OCI-M2 (cell line): ENCODE results near the gene HOXD12.

Experiments used
- DNase-seq: peaks from one replicate; lab custom pipeline; 2025; ENCODE audit not compliant: unreplicated experiment; lab: John Stamatoyannopoulos, UW

The HOXD12 gene

DNA sequence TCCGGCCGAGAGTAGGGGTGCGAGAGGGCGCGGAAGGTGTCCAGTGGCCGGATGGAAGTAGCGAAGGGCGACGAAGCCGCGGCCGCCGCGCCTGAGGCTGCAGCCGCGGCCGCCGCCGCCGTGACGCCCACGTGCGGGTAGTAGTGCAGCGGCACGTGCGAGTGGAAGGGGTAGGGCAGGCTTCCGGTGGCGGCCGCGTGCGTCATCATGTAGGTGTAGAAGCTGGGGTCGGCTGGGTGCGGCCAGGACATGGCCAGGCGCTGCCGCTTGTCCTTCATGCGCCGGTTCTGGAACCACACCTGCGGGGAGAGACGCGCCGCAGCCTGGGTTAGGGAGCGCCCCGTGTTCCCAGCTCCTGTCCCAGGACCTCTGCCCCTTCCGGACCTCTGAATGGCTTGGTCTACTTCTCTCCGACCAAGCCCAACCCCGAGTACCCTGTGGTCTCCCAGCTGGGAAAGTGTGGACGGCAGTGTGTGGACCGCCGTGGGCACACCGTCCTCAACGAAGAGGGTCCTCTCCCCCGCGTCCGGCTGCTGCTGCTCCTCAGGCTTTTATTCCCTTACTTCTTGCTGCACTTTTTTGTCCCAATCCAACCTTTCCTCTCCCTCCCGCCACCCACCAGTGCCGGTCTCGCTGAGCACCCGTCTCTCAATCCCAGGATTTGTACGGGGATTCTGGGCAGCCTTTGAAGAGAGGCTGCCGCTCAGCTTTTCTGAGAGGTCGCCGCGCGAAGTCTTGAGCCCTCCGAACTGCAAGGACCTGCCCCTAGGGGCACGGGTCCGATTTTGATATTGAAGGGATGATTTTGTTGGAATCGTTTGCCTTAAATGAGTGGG is 18.8 kb upstream of the HOXD12 start:
- no peak for DNase-seq

GRCh38 chr2:176081376-176081836 is 18.2 kb upstream of the HOXD12 start:
- DNase-seq: no peak

GRCh38 chr2:176081837-176082524 is 17.6 kb upstream of the HOXD12 start:
- DNase-seq: no peak

DNA sequence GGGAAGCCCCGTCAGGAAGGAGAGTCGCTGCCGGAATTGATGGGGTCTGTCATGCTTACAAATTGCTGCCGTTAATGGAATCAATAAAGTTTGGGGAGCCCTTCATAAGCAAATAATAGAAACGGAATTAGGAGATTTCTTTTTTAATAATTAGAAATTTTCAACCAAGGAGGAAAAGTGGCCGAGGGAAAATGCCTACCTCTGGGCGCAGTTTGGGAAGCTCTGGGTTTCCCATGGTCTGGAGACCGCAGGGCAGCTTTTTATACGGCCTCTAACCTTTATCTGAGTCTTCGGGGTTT is 17.1 kb upstream of the HOXD12 start:
- DNase-seq: no peak

DNA sequence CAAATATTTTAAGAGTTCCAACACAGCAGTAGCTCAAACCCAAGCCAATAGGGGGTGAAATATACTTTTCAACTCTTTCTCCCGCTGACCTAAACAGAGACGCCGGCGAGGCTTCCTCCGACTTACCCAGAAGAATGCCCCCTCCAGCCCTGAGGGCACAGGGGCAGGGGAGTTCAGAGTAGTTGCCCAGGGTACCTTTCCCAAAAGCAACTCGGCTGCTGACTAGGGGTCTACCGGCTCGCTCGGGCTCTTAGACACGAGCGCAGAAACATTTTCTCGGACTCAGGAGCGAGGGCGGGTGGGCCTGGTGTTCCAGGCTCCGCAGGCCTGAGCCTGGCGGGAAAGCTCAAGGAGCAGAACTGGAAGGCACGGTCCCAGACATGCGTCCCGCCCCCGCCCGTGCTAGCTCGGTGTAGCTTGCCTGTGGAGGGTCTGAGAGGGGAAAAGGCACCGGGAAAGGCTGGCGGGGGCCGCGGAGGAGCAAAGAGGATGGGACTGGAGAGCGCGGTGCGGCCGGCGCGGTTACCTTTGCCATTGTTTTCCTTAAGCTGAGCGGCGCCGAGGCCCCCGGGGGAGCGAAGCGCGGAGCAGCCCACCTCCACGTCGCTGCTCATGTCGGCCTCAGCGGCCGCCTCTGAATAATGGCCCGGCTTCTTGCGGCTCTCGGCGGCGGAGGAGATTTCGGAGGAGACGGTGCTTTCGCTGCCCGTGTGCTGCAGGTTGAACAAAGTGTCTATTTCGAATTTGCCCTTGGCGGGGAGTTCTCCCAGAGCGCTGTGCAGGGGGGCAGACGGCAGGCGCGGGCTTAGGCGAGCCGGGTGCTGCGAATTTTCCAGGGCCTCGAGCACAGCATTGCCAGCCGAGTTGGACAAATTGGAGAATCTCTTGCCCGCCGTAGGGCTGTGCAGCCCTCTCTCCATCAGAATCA is 16.5 kb upstream of the HOXD12 start:
- DNase-seq: no peak

GRCh38 chr2:176083796-176084261 is 15.8 kb upstream of the HOXD12 start, which contains the start of gene EVX2:
TSS of gene EVX2 (minus strand) at chr2:176083962. CDS start at chr2:176083776, 186 bp downstream.
- no peak for DNase-seq

DNA sequence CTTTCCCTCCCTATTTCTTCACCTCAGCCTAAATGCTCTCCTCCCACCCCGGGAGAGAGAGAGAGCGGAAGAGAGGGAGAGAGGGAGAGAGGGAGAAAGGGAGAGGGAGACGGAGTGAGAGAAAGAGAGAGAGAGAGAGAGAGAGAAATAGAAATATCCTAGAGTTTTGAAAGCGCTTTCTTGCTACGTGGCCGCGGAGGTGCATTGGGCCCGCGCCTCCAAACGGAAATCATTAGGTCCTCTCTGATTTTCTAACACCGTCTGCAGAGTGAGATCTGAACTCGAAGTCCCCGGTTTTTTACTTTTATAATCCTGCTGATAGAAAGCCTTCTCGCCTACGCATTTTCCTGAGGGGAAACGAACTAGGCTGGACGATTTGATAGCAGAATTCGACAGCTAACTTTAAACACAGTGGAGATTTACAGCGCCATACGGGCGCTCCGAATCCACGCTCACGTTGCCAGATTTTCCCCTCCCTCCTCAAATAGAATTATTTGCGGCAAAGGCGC is 14.9 kb upstream of the HOXD12 start:
- no peak for DNase-seq

- DNase-seq: no peak
These were observed 14.3 kb upstream of the HOXD12 start for GRCh38 chr2:176085120-176085788.

DNA sequence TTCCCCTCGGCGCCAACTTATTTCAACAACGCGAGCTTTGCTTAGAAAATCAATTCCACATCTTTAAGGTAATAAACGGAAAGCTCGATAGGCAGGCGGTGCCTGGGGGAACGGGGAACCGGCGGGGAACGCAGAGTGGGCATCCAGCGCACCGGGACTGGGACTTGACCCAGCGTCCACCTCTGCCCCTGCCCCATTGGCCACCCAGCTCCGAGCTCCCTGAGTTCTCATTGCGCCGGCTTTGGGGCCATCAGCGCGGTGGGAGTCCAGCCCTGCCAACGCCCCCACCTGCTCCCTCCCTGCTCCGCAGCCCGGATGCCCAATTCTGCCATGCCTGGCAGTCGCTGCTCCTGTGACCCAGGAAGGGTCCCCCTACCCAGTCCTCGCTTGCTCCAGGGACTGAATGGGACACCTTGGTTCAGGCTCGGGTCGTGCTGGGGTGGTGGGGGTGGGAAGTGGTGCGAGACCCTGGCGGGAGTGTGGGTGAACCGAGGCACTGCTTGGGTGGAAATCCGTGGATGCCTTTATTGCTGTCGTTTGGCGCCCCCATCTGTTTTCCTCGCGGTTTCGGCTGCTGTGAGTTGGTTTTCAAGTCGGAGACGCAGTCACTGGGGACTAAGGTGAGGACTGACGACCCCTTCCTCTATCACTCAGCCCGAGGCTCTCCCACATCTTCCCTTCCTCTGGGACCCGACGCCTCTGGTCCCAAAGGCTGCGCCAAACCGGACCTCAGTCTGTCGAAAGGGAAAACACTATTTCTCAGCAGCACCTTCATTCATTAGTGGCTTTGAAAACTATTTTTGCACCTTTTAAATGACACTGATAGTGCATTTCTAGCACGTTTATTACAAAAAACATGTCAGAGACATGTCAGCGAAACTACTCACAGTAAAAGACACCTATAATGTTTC is 13.5 kb upstream of the HOXD12 start:
- DNase-seq: no peak

DNA sequence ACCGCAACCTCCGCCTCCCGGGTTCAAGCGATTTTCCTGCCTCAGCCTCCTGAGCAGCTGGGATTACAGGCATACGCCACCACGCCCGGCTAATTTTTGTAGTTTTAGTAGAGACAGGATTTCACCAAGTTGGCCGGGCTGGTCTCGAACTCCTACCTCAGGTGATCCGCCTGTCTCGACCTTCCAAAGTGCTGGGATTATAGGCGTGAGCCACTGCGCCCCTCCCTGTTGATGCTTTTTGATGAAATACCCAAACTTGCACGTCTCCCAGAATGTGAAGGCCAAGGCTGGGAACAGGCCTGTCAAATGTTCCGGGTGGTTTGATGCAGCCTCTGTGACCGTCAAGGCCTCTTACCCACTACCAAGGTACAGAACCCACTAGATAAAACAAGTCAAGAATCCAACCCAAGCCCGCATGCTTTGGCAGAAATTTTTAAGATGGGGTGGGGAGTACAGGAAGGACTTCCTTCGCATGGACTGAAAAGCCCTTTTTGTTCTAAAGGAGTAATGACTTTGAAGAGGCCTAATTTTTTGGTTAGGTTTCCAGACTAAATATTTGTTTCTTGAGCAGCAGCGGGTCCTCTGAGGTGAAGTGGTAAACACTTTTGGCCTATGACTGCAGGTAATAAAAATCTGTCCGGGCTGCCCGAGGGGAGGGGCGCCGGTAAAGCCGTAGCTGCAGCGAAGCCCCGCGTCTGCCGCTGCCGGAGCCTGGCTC is 12.1 kb upstream of the HOXD12 start:
- no peak for DNase-seq

GRCh38 chr2:176088048-176088936 is 11.3 kb upstream of the HOXD12 start:
- DNase-seq: no peak

GRCh38 chr2:176088937-176089842 is 10.4 kb upstream of the HOXD12 start:
- DNase-seq: no peak

GRCh38 chr2:176089843-176090395 is 9.7 kb upstream of the HOXD12 start:
- no peak for DNase-seq

DNA sequence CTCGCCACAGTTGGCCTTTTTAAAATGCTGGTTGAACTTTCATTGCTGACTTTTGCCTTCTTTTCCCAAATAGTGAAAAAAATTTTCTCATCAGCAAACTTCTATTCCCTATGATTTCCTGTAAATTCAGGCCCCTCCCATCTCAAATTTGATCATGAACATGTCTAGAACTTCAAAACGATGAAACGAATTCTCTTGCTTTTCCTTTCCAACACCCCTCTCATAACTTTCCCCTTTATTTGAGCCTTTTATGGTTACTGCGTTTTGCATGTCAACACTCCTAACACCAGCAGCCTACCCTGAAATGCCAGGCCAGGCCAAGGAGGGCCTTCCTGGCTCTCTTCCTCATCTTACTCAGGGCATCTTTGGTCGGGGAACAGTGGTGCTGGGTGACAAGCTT is 8.7 kb upstream of the HOXD12 start:
- no peak for DNase-seq

GRCh38 chr2:176091329-176092258 is 8.0 kb upstream of the HOXD12 start:
- DNase-seq: no peak
